Neural progenitor cell (in vitro differentiated cells): ENCODE data around the gene POLG2.

Source experiments
- EZH2 ChIP-seq: fragments of 200-600 bp; sonication (generic); IDR thresholded peaks from 2 replicates; pipeline ENCODE4 v1.6.1; 2017; ENCODE audit warnings: antibody characterized with exemption, mild to moderate bottlenecking, moderate library complexity
- EZH2phosphoT487 ChIP-seq: fragments of 200-600 bp; sonication (generic); IDR thresholded peaks from 2 replicates; pipeline ENCODE4 v1.6.1; 2017; ENCODE audit warnings: antibody characterized with exemption
- TF ChIP-seq, protein P1 (sequence below): fragments of 200-600 bp; sonication (generic); IDR thresholded peaks from 2 replicates; pipeline ENCODE4 v1.5.1; 2017; ENCODE audit warnings: antibody characterized with exemption, mild to moderate bottlenecking

DNA sequence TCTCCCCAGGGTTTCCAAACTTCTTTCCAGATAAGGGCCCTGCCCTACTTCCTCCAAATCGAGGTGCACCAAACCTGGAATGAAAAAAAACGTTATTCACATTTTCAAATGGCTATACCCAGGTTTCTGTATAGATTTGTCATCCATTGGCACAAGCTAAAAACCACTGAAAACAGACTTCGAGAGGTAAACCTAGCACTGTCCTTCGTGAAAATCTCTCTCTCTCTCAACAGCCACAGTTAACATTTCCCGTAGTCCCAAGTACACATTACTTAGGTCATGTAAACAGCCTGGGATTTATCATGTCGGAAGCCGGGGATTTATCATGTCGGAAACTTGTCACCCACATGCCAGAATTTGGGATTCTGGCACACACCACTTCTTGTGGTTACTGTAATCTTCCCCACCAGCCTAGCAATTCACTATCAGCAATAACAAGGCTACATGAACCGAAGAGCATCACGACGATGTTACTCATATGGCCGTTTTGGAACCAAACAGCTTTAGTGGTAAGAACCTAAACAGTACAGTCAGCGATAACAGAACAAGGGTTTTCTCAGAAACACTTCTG, 8.0 kb upstream of the POLG2 start:
- TF ChIP-seq, protein P1, sequence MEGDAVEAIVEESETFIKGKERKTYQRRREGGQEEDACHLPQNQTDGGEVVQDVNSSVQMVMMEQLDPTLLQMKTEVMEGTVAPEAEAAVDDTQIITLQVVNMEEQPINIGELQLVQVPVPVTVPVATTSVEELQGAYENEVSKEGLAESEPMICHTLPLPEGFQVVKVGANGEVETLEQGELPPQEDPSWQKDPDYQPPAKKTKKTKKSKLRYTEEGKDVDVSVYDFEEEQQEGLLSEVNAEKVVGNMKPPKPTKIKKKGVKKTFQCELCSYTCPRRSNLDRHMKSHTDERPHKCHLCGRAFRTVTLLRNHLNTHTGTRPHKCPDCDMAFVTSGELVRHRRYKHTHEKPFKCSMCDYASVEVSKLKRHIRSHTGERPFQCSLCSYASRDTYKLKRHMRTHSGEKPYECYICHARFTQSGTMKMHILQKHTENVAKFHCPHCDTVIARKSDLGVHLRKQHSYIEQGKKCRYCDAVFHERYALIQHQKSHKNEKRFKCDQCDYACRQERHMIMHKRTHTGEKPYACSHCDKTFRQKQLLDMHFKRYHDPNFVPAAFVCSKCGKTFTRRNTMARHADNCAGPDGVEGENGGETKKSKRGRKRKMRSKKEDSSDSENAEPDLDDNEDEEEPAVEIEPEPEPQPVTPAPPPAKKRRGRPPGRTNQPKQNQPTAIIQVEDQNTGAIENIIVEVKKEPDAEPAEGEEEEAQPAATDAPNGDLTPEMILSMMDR, result no peak
- TF ChIP-seq EZH2phosphoT487 (no peak), EZH2 (no peak)
